Mammary epithelial cell (primary cell): ENCODE results near the gene FGF10.

Experiments used
- CTCF ChIP-seq, 2 donors: IDR thresholded peaks in 1 of 2; conservative IDR thresholded peaks in 1 of 2; 2 replicates each; pipeline ENCODE4 v1.5.1; 2011 to 2012; ENCODE audit warnings: inconsistent platforms in 2 of 2, low read length in 2 of 2, mild to moderate bottlenecking in 2 of 2, control low read depth in 1 of 2, low read depth in 1 of 2; ENCODE audit not compliant: insufficient read depth in 1 of 2; ENCODE audit errors: extremely low read depth in 1 of 2
- EZH2 ChIP-seq: IDR thresholded peaks from 2 replicates; pipeline ENCODE4 v1.6.1; 2012; ENCODE audit warnings: low read length, inconsistent platforms, borderline replicate concordance

GRCh38 chr5:44257653-44258365, 131.4 kb downstream of the FGF10 start:
- TF ChIP-seq CTCF (conservative IDR thresholded peaks at IDR 0.05 in 1 of 2, IDR thresholded peaks at IDR 0.05 in 1 of 2; ENCODE audit: extremely low read depth in 1 of 2, insufficient read depth in 1 of 2, low read depth in 1 of 2, low read length in 2 of 2) (no peak), EZH2 (no peak)
